HG03457 (cell line): Measurements from ENCODE around the gene CXCR4.

Source experiments
- ATAC-seq: cut with Tn5 transposase; IDR thresholded peaks from one replicate; pipeline ENCODE4 v1.9.1; 2021; ENCODE audit warnings: moderate number of reproducible peaks; ENCODE audit not compliant: unreplicated experiment

Gene CXCR4

GRCh38 chr2:136131961-136132824 lies 14.2 kb upstream of the CXCR4 start:
- peak; percentile 80 for ATAC-seq

GRCh38 chr2:136131484-136131960 lies 13.6 kb upstream of the CXCR4 start:
- ATAC-seq: no peak

GRCh38 chr2:136130511-136130910 lies 12.6 kb upstream of the CXCR4 start:
- ATAC-seq: no peak

- no peak for ATAC-seq
These were observed 12.1 kb upstream of the CXCR4 start for GRCh38 chr2:136130045-136130444.

GRCh38 chr2:136129601-136130000 lies 11.7 kb upstream of the CXCR4 start:
- no peak for ATAC-seq

GRCh38 chr2:136128905-136129304 lies 11.0 kb upstream of the CXCR4 start:
- no peak for ATAC-seq

- no peak for ATAC-seq
These were observed 10.4 kb upstream of the CXCR4 start for GRCh38 chr2:136128366-136128765.

- ATAC-seq: no peak
These were observed 9.4 kb upstream of the CXCR4 start for GRCh38 chr2:136127356-136127755.

GRCh38 chr2:136126421-136126926 lies 8.5 kb upstream of the CXCR4 start:
- ATAC-seq: no peak

- no peak for ATAC-seq
These were observed 8.1 kb upstream of the CXCR4 start for GRCh38 chr2:136126021-136126420.

- no peak for ATAC-seq
These were observed 7.3 kb upstream of the CXCR4 start for GRCh38 chr2:136125236-136125635.

- ATAC-seq: no peak
These were observed 6.9 kb upstream of the CXCR4 start for GRCh38 chr2:136124805-136125204.

GRCh38 chr2:136122661-136123060 lies 4.7 kb upstream of the CXCR4 start:
- no peak for ATAC-seq

- ATAC-seq: no peak
These were observed 3.4 kb upstream of the CXCR4 start for GRCh38 chr2:136121204-136121910.

GRCh38 chr2:136119717-136120675 lies 2.0 kb upstream of the CXCR4 start:
- no peak for ATAC-seq

- no peak for ATAC-seq
These were observed 1.1 kb upstream of the CXCR4 start for GRCh38 chr2:136118819-136119716.

- peak; percentile 12 for ATAC-seq
These were observed 533 bp downstream of the CXCR4 start for GRCh38 chr2:136117391-136117841.

GRCh38 chr2:136116813-136117390 lies 1.0 kb downstream of the CXCR4 start:
- ATAC-seq: peak; percentile 63

- ATAC-seq: peak; percentile 12
These were observed 1.7 kb downstream of the CXCR4 start for GRCh38 chr2:136116151-136116812.
